H1 (cell line): ENCODE measurements around the gene GPER1. TPM values are rescaled to one million over a fixed set of nuclear protein-coding genes. Genes with fewer than 3 reads are reported as not detected.

ENCODE experiments used
- CTCF ChIA-PET: fragments of 300-600 bp; sonication (Branson Sonifier 250); formaldehyde crosslinking; loops from one replicate; lab custom pipeline; 2021; ENCODE audit not compliant: partially characterized antibody; lab: Charles Lee
- POLR2A ChIA-PET: fragments of 300-600 bp; sonication (Branson Sonifier 250); formaldehyde crosslinking; loops from one replicate; lab custom pipeline; 2021; ENCODE audit warnings: inconsistent platforms; ENCODE audit not compliant: partially characterized antibody; lab: Charles Lee
- DNase-seq, 2 experiments: peaks; one replicate each; pipeline versions ENCODE4 v3.0.0 to v3.0.0-alpha.2; 2010 to 2022; ENCODE audit warnings: low spot score in 2 of 2, low read depth in 1 of 2, mixed read lengths in 1 of 2
- FAIRE-seq: peaks from 2 replicates; lab custom pipeline; 2011; peaks lifted over from hg19 to GRCh38; lab: Jason Lieb, UNC
- H2AFZ ChIP-seq: 2 replicates; pipeline ENCODE4 v1.8.1; 2012; ENCODE audit warnings: low read length, inconsistent platforms
- H2AK5ac ChIP-seq: 2 replicates; pipeline ENCODE4 v1.6.1; 2013; ENCODE audit warnings: low read depth, low read length
- H2BK120ac ChIP-seq: replicated peaks from 2 replicates; pipeline ENCODE3; 2013; ENCODE audit warnings: low read depth, low read length, inconsistent platforms
- H2BK12ac ChIP-seq: 2 replicates; pipeline ENCODE4 v1.6.1; 2013; ENCODE audit warnings: low read depth, low read length
- H2BK15ac ChIP-seq: 2 replicates; pipeline ENCODE4 v1.6.1; 2013; ENCODE audit warnings: low read length
- H2BK20ac ChIP-seq: 2 replicates; pipeline ENCODE4 v1.6.1; 2013; ENCODE audit warnings: low read length
- H2BK5ac ChIP-seq: 2 replicates; pipeline ENCODE4 v1.6.1; 2013; ENCODE audit warnings: low read depth, low read length
- H3K14ac ChIP-seq: 2 replicates; pipeline ENCODE4 v1.6.1; 2013; ENCODE audit warnings: inconsistent platforms; ENCODE audit not compliant: insufficient read length
- H3K18ac ChIP-seq: 2 replicates; pipeline ENCODE4 v1.6.1; 2013; ENCODE audit warnings: low read length; ENCODE audit errors: extremely low read depth
- H3K23ac ChIP-seq: 2 replicates; pipeline ENCODE4 v1.6.1; 2013; ENCODE audit warnings: inconsistent platforms; ENCODE audit not compliant: insufficient read length
- H3K23me2 ChIP-seq: 2 replicates; pipeline ENCODE4 v1.6.1; 2013; ENCODE audit warnings: low read depth, low read length
- H3K27ac ChIP-seq: 2 replicates; pipeline ENCODE4 v1.6.1; 2011; ENCODE audit warnings: low read depth, low read length, inconsistent platforms
- H3K27me3 ChIP-seq, 4 experiments: replicated peaks in 1 of 4; 1 replicate in 1 of 4; 2 replicates in 3 of 4; pipeline versions ENCODE4 v1.6.1 to v1.8.1; 2011 to 2013; ENCODE audit warnings: low read length in 3 of 4, mild to moderate bottlenecking in 3 of 4, inconsistent platforms in 2 of 4, mixed read lengths in 2 of 4, moderate library complexity in 1 of 4; ENCODE audit not compliant: control insufficient read depth in 3 of 4, insufficient read depth in 3 of 4; ENCODE audit errors: extremely low read depth in 1 of 4
- H3K36me3 ChIP-seq, 4 experiments: 2 replicates each; pipeline versions ENCODE4 v1.6.1 to v1.8.1; 2011 to 2013; ENCODE audit warnings: mild to moderate bottlenecking in 4 of 4, low read length in 3 of 4, moderate library complexity in 2 of 4, control low read depth in 1 of 4, inconsistent platforms in 1 of 4; ENCODE audit not compliant: insufficient read depth in 4 of 4, control insufficient read depth in 2 of 4
- H3K4ac ChIP-seq: replicated peaks from 2 replicates; pipeline ENCODE3; 2013; ENCODE audit warnings: low read length, low read depth, mixed read lengths, inconsistent platforms; ENCODE audit not compliant: insufficient read length
- H3K4me1 ChIP-seq, 4 experiments: replicated peaks in 1 of 4; 1 replicate in 1 of 4; 2 replicates in 3 of 4; pipeline versions ENCODE4 v1.6.1 to v1.8.1; 2011 to 2013; ENCODE audit warnings: low read length in 3 of 4, inconsistent platforms in 2 of 4, mixed read lengths in 1 of 4; ENCODE audit not compliant: insufficient read depth in 4 of 4, control insufficient read depth in 3 of 4
- H3K4me2 ChIP-seq, 2 experiments: 2 replicates each; pipeline versions ENCODE4 v1.6.1 to v1.8.1; 2011 to 2013; ENCODE audit warnings: low read depth in 2 of 2, low read length in 2 of 2, control low read depth in 1 of 2, inconsistent platforms in 1 of 2, mild to moderate bottlenecking in 1 of 2; ENCODE audit not compliant: insufficient read depth in 1 of 2
- H3K4me3 ChIP-seq, 4 experiments: fragments of 200-600, 300-600 bp in 1 of 4; sonication (generic), shearing (Covaris generic), sonication (Bioruptor Twin) in 1 of 4; 2 replicates each; pipeline versions ENCODE4 v1.5.1 to v1.8.1; 2011 to 2016; ENCODE audit warnings: low read length in 4 of 4, low read depth in 3 of 4, control low read depth in 2 of 4, inconsistent platforms in 2 of 4, mild to moderate bottlenecking in 2 of 4, mixed read lengths in 1 of 4, moderate library complexity in 1 of 4; ENCODE audit not compliant: insufficient read depth in 2 of 4; ENCODE audit errors: extremely low read depth in 1 of 4
- H3K56ac ChIP-seq: replicated peaks from 2 replicates; pipeline ENCODE3; 2013; ENCODE audit warnings: low read depth, mild to moderate bottlenecking, mixed read lengths, low read length, inconsistent platforms; ENCODE audit not compliant: insufficient read length
- H3K79me1 ChIP-seq: 2 replicates; pipeline ENCODE4 v1.6.1; 2013; ENCODE audit warnings: low read depth, low read length, control low read depth
- H3K79me2 ChIP-seq, 2 experiments: 2 replicates each; pipeline versions ENCODE4 v1.6.1 to v1.8.1; 2012 to 2013; ENCODE audit warnings: low read length in 2 of 2, mild to moderate bottlenecking in 2 of 2, inconsistent platforms in 1 of 2; ENCODE audit not compliant: insufficient read depth in 2 of 2, control insufficient read depth in 1 of 2
- H3K9ac ChIP-seq, 4 experiments: replicated peaks in 1 of 4; 1 replicate in 1 of 4; 2 replicates in 3 of 4; pipeline versions ENCODE4 v1.6.1 to v1.8.1; 2011 to 2013; ENCODE audit warnings: low read depth in 3 of 4, low read length in 3 of 4, control low read depth in 2 of 4, mild to moderate bottlenecking in 2 of 4, moderate library complexity in 2 of 4, inconsistent platforms in 1 of 4; ENCODE audit errors: extremely low read depth in 1 of 4
- H3K9me3 ChIP-seq, 2 experiments: 2 replicates each; pipeline versions ENCODE4 v1.6.1 to v1.8.1; 2012 to 2013; ENCODE audit warnings: mild to moderate bottlenecking in 2 of 2, moderate library complexity in 2 of 2, control low read depth in 1 of 2, inconsistent platforms in 1 of 2, low read depth in 1 of 2, low read length in 1 of 2, mixed read lengths in 1 of 2; ENCODE audit not compliant: insufficient read depth in 2 of 2
- H4K20me1 ChIP-seq, 2 experiments: replicated peaks in 1 of 2; 2 replicates each; pipeline versions ENCODE3 to v1.8.1; 2011 to 2013; ENCODE audit warnings: inconsistent platforms in 2 of 2, low read length in 2 of 2, mild to moderate bottlenecking in 1 of 2; ENCODE audit not compliant: insufficient read depth in 2 of 2, control insufficient read depth in 1 of 2
- H4K5ac ChIP-seq: 2 replicates; pipeline ENCODE4 v1.6.1; 2013; ENCODE audit warnings: low read length, low read depth, mixed read lengths, inconsistent platforms; ENCODE audit not compliant: insufficient read length
- H4K8ac ChIP-seq: 2 replicates; pipeline ENCODE4 v1.8.0; 2013; ENCODE audit warnings: mild to moderate bottlenecking, moderate library complexity, low read length, inconsistent platforms; ENCODE audit not compliant: insufficient read depth; ENCODE audit errors: extremely low read depth
- H4K91ac ChIP-seq: replicated peaks from 2 replicates; pipeline ENCODE3; 2013; ENCODE audit warnings: low read length, mixed read lengths, inconsistent platforms; ENCODE audit not compliant: insufficient read length
- TAF7 ChIP-seq: optimal IDR thresholded peaks from 2 replicates; pipeline ENCODE3; 2011; ENCODE audit warnings: low read depth, mild to moderate bottlenecking, inconsistent platforms, low read length, moderate library complexity, borderline replicate concordance
- WGBS, 2 experiments: shearing (Covaris generic) in 1 of 2; methylation state at CpG; one replicate each; pipeline versions ENCODE4 v1.1.6 to v1.1.7; 2013 to 2015; ENCODE audit warnings: low lambda C conversion rate in 2 of 2, mixed read lengths in 2 of 2, inconsistent platforms in 1 of 2, low coverage in 1 of 2, missing lambda C conversion rate in 1 of 2; ENCODE audit not compliant: insufficient replicate concordance in 2 of 2, insufficient coverage in 1 of 2, insufficient read length in 1 of 2; ENCODE audit errors: extremely low coverage in 1 of 2, missing lambda C conversion rate in 1 of 2; 5-methylcytosine and 5-hydroxymethylcytosine counted together
- polyA plus RNA-seq, 7 experiments: library from polyadenylated mRNA; depleted of rRNA in 3 of 7; stranded (reverse) in 5 of 7; unstranded in 2 of 7; fragments of >200 nt in 5 of 7; fragments of 200-250 nt in 2 of 7; gene quantifications; 1 replicate in 5 of 7; 2 replicates in 1 of 7; 4 replicates in 1 of 7; pipeline versions ENCODE4 v1.2.1 to v1.2.3, GENCODE V29; 2011 to 2013; ENCODE audit warnings: missing spikeins in 2 of 7, mixed read lengths in 2 of 7
- total RNA-seq: library from RNA; stranded (reverse); fragmentation: NEBNext Ultra II Directional; extraction: Animal tissue kit (Norgen Biotek cat#: 25700); gene quantifications from 2 replicates; pipeline ENCODE4 v1.2.1, GENCODE V29; 2021

Gene GPER1
- total and polyA plus RNA-seq, 2 of the 8 experiments (the other 6 are each of a cell fraction or from before 2014, with no cell fraction given), result 0.24 to 0.47 TPM

- POLR2A ChIA-PET, result interaction anchor here (0.6 to 1.0 kb wide), 4 partner anchors 17 to 958 kb away, joined by 3 to 4 read pairs (median 3); no protein-coding TSS in a partner anchor
- no peak overlapping the region for H4K91ac ChIP-seq
- H3K9ac ChIP-seq, result no peak overlapping the region
Observed at GRCh38 chr7:1085910-1086421, 1.9 kb upstream of the GPER1 start.

More at GRCh38 chr7:1085910-1086421, 1.9 kb upstream of the GPER1 start:
- no peak overlapping the region for H2AK5ac ChIP-seq
- TF ChIP-seq TAF7, result no peak
- TF ChIP-seq, all 59 proteins: peak for 0
- H3K18ac ChIP-seq, result no peak overlapping the region
- peaks cover 0 to 16% of the 10 kb centered on the region in 2 experiments for H4K20me1 ChIP-seq
- H3K56ac ChIP-seq, result no peak overlapping the region
- H3K27me3 ChIP-seq, result no peaks in the 10 kb centered on the region
- no peaks in the 10 kb centered on the region for H3K36me3 ChIP-seq
- WGBS, 2 experiments, result 94% methylated on average over 11 of the region's 11 CpGs; no CpG with 5 or more reads in 1 of the 2 experiments
- FAIRE-seq, result no peak
- no peaks in the 10 kb centered on the region for H3K23me2 ChIP-seq
- no peak overlapping the region for H3K27ac ChIP-seq
- peaks cover 2 to 19% (median 4%) of the 10 kb centered on the region in 4 experiments for H3K4me1 ChIP-seq
- no peak overlapping the region for H2BK20ac ChIP-seq
- no peaks in the 10 kb centered on the region for H3K9me3 ChIP-seq
- no peak overlapping the region for H4K5ac ChIP-seq
- no peak overlapping the region for H2BK5ac ChIP-seq
- peaks cover 2% of the 10 kb centered on the region; the same call in 1 of the 2 replicates for H3K79me1 ChIP-seq
- H2AFZ ChIP-seq, result no peak overlapping the region
- no peak for DNase-seq
- CTCF ChIA-PET, result interaction anchor here (0.6 to 12.1 kb wide), 32 partner anchors 9 to 496 kb away, joined by 3 to 83 read pairs (median 5); partner anchors contain the start of gene ZFAND2A
- H3K14ac ChIP-seq, result no peak overlapping the region
- H2BK12ac ChIP-seq, result no peak overlapping the region
- H3K4me2 ChIP-seq, result no peak overlapping the region
- H4K8ac ChIP-seq, result no peak overlapping the region
- no peak overlapping the region for H3K23ac ChIP-seq
- H2BK120ac ChIP-seq, result no peak overlapping the region
- H3K79me2 ChIP-seq, result peaks cover 0 to 2% of the 10 kb centered on the region in 2 experiments; a peak in 1 of 4 replicates
- H3K4me3 ChIP-seq, result no peak overlapping the region
- H2BK15ac ChIP-seq, result no peak overlapping the region
- H3K4ac ChIP-seq, result no peak overlapping the region
